ENCODE measurements around the gene DCST1.
A peak's percentile ranks its signal among the peaks of the same experiment; 100 is the strongest.

Gene DCST1

GRCh38 chr1:155070158-155070621 is 36.6 kb downstream of the DCST1 start:
- DNase-seq: peak in 3 of 58 donors; percentile 28 to 52 (median 35)

GRCh38 chr1:155070721-155071569 is 37.3 kb downstream of the DCST1 start:
- DNase-seq: peak in 54 of 58 donors; percentile 28 to 75 (median 52)

DNA sequence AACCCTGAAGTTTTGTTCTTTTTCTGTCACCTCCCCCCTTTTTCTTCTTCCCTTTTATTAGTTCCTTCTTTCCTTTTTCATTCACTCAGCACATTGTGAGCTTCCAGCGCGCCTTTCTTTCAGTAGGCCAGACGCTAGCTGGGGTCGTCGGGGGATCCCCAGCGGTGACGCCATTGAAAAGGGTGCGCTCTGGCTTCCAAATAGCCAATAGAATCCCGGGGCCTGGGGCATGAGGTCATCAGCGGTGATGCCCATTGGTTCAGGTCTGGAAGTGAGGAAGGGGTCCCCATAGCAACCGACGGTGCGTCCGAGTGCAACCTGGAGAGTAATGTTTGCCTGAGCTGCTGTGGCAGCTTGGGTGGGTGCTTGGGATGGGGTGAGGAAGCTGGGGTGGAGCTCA is 38.1 kb downstream of the DCST1 start:
- DNase-seq: no peak

DNA sequence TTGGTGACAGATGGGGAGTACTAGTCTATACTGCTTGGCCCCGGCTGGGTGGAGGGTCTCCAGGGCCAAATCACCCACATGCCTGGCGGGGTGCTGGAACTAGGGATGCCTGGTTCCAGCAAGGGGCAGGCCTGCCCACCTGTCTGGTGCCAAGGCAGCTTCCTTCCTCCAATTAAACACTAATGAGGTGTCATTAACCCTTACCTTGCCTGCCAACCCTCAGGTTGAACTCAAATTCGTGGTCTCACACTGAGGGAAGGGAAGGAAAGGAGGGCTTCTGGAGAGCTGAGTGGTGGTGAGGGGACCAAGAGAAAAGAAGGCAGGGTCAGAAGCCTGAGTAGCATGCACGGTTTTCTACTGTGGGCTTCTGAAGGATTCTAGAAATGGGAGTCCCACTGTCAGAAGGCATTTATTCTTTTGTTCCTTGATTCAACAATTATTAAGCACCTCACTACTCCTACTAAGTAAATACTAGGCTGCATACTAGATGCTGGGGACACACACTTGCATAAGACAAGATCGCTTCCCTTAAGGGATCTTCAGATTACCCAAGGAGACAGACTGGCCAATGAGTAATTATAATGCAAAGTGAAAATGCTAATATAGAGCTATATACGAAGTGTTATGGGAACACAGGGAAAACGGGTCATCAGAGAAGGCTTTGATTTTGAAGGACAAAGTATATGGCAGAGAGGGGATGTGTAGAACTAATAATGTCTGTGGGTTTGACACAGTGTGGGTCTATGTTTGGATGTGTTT is 39.1 kb downstream of the DCST1 start:
- DNase-seq: no peak

GRCh38 chr1:155073377-155074242 is 40.0 kb downstream of the DCST1 start:
- DNase-seq: no peak

GRCh38 chr1:155075535-155075934 is 41.9 kb downstream of the DCST1 start:
- no peak for DNase-seq

GRCh38 chr1:155076371-155076770 is 42.7 kb downstream of the DCST1 start:
- no peak for DNase-seq

GRCh38 chr1:155077346-155077745 is 43.7 kb downstream of the DCST1 start:
- DNase-seq: no peak

DNA sequence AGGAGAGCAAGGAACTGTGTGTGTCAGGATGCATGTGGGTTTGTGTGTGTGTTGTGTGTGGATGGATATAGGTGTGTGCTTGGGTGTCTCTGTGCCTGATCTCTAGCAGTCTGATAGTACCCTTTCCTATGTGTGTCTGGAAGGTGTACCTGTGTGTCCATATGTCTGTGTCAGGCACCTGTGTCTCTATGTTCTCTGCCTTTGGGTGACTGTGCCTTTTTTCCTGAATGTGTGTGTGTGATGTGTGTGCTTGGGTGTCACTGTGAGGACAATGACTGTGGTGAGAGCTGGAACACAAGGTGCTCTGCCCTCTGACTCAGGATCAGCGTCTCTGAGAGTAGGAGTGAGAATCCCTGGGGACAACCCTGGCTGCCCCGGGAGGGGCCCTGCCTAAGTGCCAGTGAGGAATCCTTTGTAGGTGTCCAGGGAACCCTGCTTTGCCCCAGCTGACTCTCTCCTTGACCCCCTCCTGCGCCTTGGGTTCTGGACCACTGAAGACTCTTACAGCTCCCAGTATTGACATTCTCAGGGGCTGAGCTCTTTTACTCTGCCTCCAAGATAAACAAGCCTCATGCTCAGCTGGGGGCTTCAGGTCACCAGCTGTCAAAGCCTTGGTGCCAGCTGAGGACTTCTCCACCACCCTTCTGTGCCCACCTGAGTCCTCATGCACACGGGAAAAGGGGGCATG is 44.3 kb downstream of the DCST1 start:
- DNase-seq: no peak

- DNase-seq: peak in 54 of 58 donors; percentile 7 to 83 (median 58)
These were observed 45.0 kb downstream of the DCST1 start, which contains the start of gene EFNA3 for GRCh38 chr1:155078469-155079209. EFNA3 (plus strand) TSS chr1:155078837; CDS start chr1:155078942, 105 bp downstream.

GRCh38 chr1:155079210-155079486 is 45.5 kb downstream of the DCST1 start:
- no peak for DNase-seq

DNA sequence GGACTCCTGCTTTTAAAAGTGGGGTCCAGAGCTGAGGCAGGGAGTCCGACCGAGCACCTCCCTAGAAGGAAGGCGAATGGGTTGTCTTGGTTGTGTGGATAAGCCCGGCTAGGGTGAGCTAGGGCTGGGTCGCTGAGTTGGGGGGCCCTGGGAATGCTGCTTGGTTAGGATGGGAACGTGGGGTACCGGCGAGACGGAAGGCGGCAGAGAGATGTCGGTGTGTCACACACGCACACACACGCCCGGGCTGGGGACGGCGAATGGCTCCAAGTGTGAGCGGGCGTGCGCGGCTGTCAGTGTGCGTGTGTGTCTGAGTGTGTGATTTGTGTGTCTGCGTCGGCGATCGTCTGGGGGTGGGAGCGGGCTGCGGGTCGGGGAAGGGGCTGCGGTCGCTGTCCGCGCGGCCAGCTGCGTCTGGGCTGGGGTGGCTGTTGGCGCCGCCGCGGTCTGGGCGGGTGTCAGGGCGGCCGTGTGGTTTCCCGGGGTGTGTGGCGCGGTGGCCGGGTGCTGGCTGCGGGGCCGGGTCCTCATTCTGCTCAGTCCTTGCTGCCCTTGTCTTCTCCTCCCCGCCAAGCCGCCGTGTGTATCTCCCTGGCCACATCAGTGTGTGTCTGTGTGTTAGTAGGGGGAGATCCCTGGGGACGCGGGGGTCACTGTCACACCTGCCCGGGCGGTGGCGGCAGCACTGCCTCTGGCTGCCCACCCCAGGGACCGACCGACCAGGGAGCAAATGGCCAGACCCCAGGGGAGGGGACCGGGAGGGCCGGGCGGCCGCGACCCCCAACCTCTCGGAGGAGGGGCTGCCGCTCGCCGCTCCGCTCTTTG is 46.1 kb downstream of the DCST1 start:
- DNase-seq: peak in 4 of 58 donors; percentile 21 to 42 (median 27)

DNA sequence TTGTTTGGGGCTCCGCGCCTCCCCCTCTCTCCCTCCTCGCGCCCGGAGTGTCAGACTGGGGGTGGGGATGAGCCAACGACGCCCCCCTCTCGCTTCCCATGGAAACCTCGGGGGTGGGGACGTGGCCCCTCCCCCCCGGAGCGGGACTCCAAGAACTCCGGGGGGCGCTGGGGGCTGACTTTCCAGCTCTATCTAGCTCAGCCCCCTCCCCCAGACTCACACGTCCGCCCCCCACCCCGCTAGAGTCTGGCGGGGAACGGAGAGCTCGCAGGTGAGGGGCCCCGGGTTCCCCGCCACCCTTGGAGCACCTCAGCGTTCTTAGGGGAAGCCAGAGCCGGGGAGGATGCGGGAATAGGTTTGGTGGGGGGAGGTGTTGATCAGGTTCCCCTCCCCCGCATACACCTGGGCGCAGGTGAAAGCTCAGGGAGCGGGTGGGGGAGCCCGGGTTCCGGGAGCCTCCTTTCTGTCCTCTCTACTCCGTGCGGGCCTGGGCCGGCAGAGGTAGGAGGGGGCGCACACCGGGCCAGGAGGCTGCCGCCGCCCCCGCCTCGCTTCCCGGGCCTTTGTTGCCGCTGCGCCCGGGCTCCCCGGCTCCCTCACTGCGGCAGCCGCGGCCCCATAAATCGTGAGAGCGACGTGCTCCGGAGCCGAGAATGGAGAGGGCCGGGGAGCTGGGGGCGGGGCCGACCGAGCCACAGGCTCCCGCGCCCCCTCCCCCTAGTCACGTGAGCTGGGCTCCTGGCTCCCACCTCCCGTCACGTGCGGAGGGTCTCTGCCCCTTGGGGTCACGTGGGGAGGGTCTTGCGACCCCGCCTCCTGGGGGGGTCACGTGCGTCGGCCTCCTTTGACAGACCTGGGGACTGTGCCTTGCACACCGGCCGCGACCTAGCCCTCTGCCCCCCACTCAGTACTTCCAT is 46.9 kb downstream of the DCST1 start:
- peak in 17 of 58 donors; percentile 8 to 72 (median 33) for DNase-seq

GRCh38 chr1:155081472-155082300 is 48.1 kb downstream of the DCST1 start:
- peak in 11 of 58 donors; percentile 12 to 65 (median 29) for DNase-seq

DNA sequence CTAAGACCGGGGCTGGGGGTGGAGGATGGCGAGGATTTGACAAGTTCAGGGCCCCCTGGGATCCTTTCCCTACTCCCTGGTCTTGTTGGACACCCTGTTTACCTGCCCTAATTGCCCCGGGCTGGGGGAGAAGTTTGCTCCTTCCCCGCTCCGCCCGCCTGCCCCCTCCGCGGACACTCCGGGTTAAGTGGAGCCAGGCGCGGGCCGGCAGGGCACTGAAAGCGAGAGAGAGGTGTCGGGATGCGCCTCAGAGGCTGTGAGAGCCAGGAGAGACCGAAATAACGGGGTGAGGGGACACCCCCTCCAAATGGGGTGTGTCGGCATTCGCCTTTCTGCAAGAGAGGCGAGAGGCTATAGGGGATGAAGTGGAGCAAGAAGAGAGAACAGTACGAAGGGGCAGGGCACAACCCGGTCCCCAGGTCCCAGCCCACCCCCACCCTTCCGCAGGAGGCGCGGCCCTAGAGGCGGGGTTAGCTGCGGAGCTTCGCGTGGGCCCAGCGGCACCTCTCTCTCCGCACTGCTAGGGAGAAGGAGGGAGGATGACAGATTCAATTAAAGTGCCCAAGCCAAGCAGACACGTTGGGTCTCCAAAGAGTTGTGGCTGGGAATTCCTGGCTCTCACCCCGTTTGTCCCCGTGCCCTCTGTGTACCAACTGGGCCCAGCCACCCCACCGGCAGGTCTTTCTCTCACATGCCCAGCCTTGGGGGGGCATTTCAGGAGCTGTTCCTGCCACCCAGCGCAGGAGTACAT is 48.9 kb downstream of the DCST1 start:
- DNase-seq: peak in 1 of 58 donors; percentile 27

- no peak for DNase-seq
These were observed 49.5 kb downstream of the DCST1 start for GRCh38 chr1:155083052-155083541.
